ENCODE results near the gene MATN4. TPM values are rescaled to one million over a fixed set of nuclear protein-coding genes. Genes with fewer than 3 reads are reported as not detected.

The MATN4 gene
- total RNA-seq, 1 experiment from 2014 or later = 0.17 TPM

DNA sequence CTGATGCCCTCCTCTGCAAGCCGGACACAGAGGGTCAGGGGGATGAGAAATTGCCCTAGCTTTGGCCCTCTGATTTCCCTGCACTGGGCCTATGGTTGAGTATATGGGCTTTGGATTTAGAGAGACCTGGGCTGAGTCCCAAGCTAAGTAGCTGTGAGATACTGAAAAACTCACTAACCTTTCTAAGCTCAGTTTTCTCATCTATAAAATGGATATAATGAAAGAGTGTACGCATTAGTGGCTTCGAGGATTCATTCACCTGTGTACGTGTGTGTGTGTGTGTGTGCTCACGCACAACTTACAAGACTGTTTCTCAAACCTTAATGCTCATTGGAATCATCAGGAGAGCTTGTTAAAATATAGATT, 14.1 kb downstream of the MATN4 start:
- BruUV-seq (replicated peaks) = no TSS peak
- CTCF ChIA-PET = interaction anchor here (0.5 to 4.7 kb wide), 45 partner anchors 10 to 697 kb away, joined by 3 to 27 read pairs (median 5); partner anchors contain the start of genes PI3, SLPI and SYS1
- intact Hi-C loops (cut with micrococcal nuclease; ENCODE audit: unreplicated experiment) = loop anchor here (5.0 kb wide), 2 partner anchors 42 to 192 kb away; partner anchors contain the start of genes KCNS1 and SLPI
- Mint-ChIP-seq H3K4me3 (ENCODE audit: low read depth, unreplicated experiment) (peak overlapping the region; percentile 79), H3K36me3 (ENCODE audit: insufficient read depth, unreplicated experiment) (peaks cover 15% of the 10 kb centered on the region), H3K9me3 (ENCODE audit: low read depth, unreplicated experiment) (no peaks in the 10 kb centered on the region), H3K27ac (ENCODE audit: unreplicated experiment) (peak overlapping the region; percentile 8), H3K4me1 (ENCODE audit: low read depth, unreplicated experiment) (peaks cover 17% of the 10 kb centered on the region), H3K27me3 (ENCODE audit: unreplicated experiment) (peaks cover 15% of the 10 kb centered on the region)
- DNase-seq = no peak
- TF ChIP-seq CTCF (IDR thresholded peaks at IDR 0.05; ENCODE audit: unreplicated experiment) = no peak

DNA sequence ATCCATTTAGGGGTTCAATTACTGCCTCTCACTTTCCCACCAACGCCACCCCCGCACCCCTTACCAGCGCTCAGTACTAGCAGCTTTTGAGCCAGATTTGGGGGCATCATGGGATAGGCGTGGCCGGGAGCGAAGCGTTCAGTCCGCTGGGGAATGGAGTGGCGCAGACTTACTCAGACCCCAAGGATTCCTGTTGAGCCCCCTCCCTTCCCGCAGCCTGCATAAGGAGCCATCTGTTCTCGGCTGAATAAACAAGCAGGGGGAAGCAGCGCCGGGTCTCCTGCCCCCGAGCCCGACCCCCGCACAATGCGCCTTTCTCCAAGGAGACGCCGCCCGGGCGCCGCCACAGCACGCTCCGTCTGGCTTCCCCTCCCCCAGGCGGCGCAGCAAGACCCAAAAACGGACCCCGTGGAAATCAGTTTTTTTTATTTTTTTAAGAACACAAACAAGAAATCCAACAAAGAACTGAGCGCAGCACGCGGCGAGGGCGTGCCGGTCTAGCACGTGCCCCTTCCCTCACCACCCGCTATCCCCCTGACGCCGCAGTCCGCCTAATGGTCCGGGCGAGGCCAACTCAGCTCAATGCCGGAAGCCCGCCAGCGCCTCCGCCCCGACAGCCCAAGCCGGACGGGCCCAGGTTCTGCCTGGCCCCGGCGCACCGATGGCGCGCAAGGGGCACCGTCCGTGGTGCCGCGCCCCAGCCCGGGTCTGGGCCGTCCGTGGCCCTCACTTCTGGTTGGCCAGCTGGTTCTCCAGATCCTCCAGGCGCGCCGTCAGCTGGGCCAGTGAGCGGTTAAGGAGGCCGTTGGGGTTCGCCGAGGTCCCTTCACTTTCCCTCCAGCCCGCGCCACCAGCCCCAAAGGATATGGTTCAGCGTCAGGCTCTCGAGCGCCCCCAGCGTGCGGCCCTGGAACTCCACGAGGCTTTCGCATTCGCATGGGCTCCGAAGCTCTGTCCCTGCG, 14.8 kb downstream of the MATN4 start:
- peak overlapping the region; percentile 8 for H3K27ac Mint-ChIP-seq (ENCODE audit: unreplicated experiment)
- peak; percentile 98 for DNase-seq
- peaks cover 15% of the 10 kb centered on the region for H3K36me3 Mint-ChIP-seq (ENCODE audit: insufficient read depth, unreplicated experiment)
- CTCF ChIA-PET = interaction anchor here (0.5 to 4.7 kb wide), 50 partner anchors 9 to 698 kb away, joined by 3 to 27 read pairs (median 4); partner anchors contain the start of genes MATN4, PI3, SLPI and SYS1
- H3K4me1 Mint-ChIP-seq (ENCODE audit: low read depth, unreplicated experiment) = peaks cover 17% of the 10 kb centered on the region
- H3K4me3 Mint-ChIP-seq (ENCODE audit: low read depth, unreplicated experiment) = peak overlapping the region; percentile 79
- TF ChIP-seq CTCF (IDR thresholded peaks at IDR 0.05; ENCODE audit: unreplicated experiment) = peak; percentile 99
- intact Hi-C loops (cut with micrococcal nuclease; ENCODE audit: unreplicated experiment) = loop anchor here (1.0 to 5.0 kb wide), 3 partner anchors 41 to 191 kb away; partner anchors contain the start of genes KCNS1 and SLPI
- no peaks in the 10 kb centered on the region for H3K9me3 Mint-ChIP-seq (ENCODE audit: low read depth, unreplicated experiment)
- peaks cover 16% of the 10 kb centered on the region for H3K27me3 Mint-ChIP-seq (ENCODE audit: unreplicated experiment)
- BruUV-seq (replicated peaks) = no TSS peak

DNA sequence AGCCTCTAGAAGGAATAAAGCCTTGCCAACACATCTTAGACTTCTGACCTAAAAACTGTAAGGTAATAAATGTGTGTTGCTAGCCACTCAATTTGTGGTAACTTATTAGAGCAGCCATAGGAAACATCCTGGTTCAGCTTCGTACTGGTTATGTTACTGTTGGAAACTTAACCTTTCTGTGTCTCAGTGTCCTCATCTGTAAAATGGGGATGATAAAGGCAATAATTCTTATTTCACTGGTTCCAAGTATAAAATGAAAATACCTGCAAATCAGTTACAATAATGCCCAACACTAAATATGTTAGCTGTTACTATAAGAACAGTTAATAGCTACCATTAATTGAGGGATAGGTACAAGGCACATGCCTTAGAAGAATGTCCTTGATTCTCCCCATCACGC, 15.8 kb downstream of the MATN4 start:
- Mint-ChIP-seq H3K9me3 (ENCODE audit: low read depth, unreplicated experiment) (no peaks in the 10 kb centered on the region), H3K36me3 (ENCODE audit: insufficient read depth, unreplicated experiment) (peaks cover 15% of the 10 kb centered on the region), H3K4me1 (ENCODE audit: low read depth, unreplicated experiment) (peaks cover 17% of the 10 kb centered on the region), H3K27ac (ENCODE audit: unreplicated experiment) (no peak overlapping the region), H3K4me3 (ENCODE audit: low read depth, unreplicated experiment) (peak overlapping the region; percentile 79), H3K27me3 (ENCODE audit: unreplicated experiment) (peaks cover 26% of the 10 kb centered on the region)
- CTCF ChIA-PET = interaction anchor here (1.5 to 4.7 kb wide), 6 partner anchors 10 to 249 kb away, joined by 3 to 26 read pairs (median 20); partner anchors contain the start of gene SLPI
- DNase-seq = no peak
- no TSS peak for BruUV-seq (replicated peaks)
- no peak for TF ChIP-seq CTCF (IDR thresholded peaks at IDR 0.05; ENCODE audit: unreplicated experiment)
- intact Hi-C loops (cut with micrococcal nuclease; ENCODE audit: unreplicated experiment) = loop anchor here (5.0 kb wide), 2 partner anchors 40 to 190 kb away; partner anchors contain the start of genes KCNS1 and SLPI

- intact Hi-C loops (cut with micrococcal nuclease; ENCODE audit: unreplicated experiment) = loop anchor here (1.0 to 5.0 kb wide), 6 partner anchors 39 to 281 kb away; partner anchors contain the start of genes KCNS1 and SLPI
- CTCF ChIA-PET = interaction anchor here (0.6 to 4.7 kb wide), 16 partner anchors 9 to 248 kb away, joined by 3 to 27 read pairs (median 6); partner anchors contain the start of gene SLPI
- TF ChIP-seq CTCF (IDR thresholded peaks at IDR 0.05; ENCODE audit: unreplicated experiment) = no peak
- Mint-ChIP-seq H3K9me3 (ENCODE audit: low read depth, unreplicated experiment) (no peaks in the 10 kb centered on the region), H3K36me3 (ENCODE audit: insufficient read depth, unreplicated experiment) (peaks cover 15% of the 10 kb centered on the region), H3K27ac (ENCODE audit: unreplicated experiment) (no peak overlapping the region), H3K4me3 (ENCODE audit: low read depth, unreplicated experiment) (no peak overlapping the region), H3K4me1 (ENCODE audit: low read depth, unreplicated experiment) (peaks cover 17% of the 10 kb centered on the region), H3K27me3 (ENCODE audit: unreplicated experiment) (peaks cover 34% of the 10 kb centered on the region)
- DNase-seq = no peak
- no TSS peak for BruUV-seq (replicated peaks)
These were observed 16.6 kb downstream of the MATN4 start for GRCh38 chr20:45291526-45291925.

All from Calu3 (cell line).